ENCODE results near the gene ORAI3.
"Not testable (repeated sequence)": the region's sequence is repeated elsewhere in the genome, so short reads cannot be mapped to it uniquely, and the experiment has no call there.

The ORAI3 gene

DNA sequence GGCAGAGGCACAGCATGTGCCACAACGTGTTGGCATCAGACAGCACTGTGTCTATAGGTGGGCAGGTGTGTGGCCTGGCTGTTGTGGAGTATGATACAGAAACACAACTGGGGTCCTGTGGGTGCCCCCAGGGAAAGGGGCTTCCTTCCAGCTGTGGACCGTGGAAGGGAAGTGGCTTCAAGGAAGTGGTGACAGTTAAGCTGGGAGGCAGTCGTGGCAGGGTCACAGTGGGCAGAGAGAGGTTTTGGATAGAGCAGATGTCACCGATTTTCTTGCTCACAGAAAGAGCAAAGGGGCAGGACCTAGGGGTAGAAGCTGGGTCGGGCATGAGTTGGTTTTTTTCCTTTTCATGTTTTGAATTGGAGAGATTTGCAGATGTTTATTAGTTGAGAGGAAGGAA is 11.2 kb upstream of the ORAI3 start:
- no peak overlapping the region for H3K9ac ChIP-seq (ENCODE audit: low read length)
- no peaks in the 10 kb centered on the region for H3K27me3 ChIP-seq (ENCODE audit: control insufficient read depth in 1 of 2, insufficient read depth in 2 of 2, low read length in 2 of 2)
- peaks cover 10% of the 10 kb centered on the region for H3K36me3 ChIP-seq (ENCODE audit: insufficient read depth, low read length)
- peaks cover 6% of the 10 kb centered on the region for H3K4me1 ChIP-seq (ENCODE audit: insufficient read depth, low read length)
- no peaks in the 10 kb centered on the region for H3K9me3 ChIP-seq (ENCODE audit: low read length)
- no peak overlapping the region for H3K27ac ChIP-seq (ENCODE audit: low read depth, low read length)
- H3K4me3 ChIP-seq (ENCODE audit: low read depth in 1 of 2, low read length in 2 of 2): no peak overlapping the region

GRCh38 chr16:30939571-30939970 is 9.3 kb upstream of the ORAI3 start:
- not testable (repeated sequence) for H3K4me3 ChIP-seq (ENCODE audit: low read depth in 1 of 2, low read length in 2 of 2); H3K27ac ChIP-seq (ENCODE audit: low read depth, low read length); H3K9me3 ChIP-seq (ENCODE audit: low read length); H3K27me3 ChIP-seq (ENCODE audit: control insufficient read depth in 1 of 2, insufficient read depth in 2 of 2, low read length in 2 of 2); H3K4me1 ChIP-seq (ENCODE audit: insufficient read depth, low read length); H3K9ac ChIP-seq (ENCODE audit: low read length)
- peaks cover 17% of the 10 kb centered on the region for H3K36me3 ChIP-seq (ENCODE audit: insufficient read depth, low read length)

DNA sequence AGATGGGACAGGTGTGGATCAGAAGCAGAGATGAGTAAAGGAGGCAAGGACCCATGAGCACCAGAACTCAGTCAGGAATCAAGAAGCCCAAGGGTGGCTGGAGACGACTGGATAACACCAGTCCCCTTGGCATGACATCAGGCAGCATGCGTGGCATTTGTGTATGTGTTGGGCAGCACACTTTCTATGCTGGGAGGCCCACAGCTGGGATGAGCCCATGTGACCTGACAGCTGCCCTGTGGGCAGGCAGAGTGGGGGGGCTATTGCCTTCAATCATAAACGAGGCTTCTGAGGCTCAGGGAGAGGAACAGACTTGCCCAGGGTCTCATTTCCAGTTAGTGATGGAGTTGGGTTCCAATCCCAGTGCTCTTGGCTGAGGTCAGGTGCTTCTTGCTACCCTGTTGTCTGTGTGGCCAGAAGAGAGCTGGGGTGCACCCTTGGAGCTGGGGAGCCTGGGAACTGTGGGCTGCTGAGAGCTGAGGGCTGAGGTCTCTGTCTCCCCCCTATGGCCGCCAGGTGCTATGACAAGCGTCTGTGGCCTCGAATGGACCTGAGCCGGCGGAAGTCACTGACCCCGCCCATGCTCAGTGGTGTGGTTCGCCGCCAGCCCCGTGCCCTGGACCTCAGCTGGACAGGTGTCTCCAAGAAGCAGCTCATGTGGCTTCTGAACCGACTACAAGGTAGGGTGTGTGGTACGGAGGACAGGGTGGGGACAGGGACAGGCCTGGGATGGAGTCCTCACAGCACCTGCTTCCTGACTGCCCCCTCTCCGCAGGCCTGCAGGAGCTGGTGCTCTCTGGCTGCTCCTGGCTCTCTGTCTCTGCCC is 7.1 kb upstream of the ORAI3 start:
- no peaks in the 10 kb centered on the region for H3K27me3 ChIP-seq (ENCODE audit: control insufficient read depth in 1 of 2, insufficient read depth in 2 of 2, low read length in 2 of 2)
- no peak overlapping the region for H3K27ac ChIP-seq (ENCODE audit: low read depth, low read length)
- no peak overlapping the region for H3K9ac ChIP-seq (ENCODE audit: low read length)
- peaks cover 6% of the 10 kb centered on the region for H3K4me1 ChIP-seq (ENCODE audit: insufficient read depth, low read length)
- H3K4me3 ChIP-seq (ENCODE audit: low read depth in 1 of 2, low read length in 2 of 2): no peak overlapping the region
- peaks cover 20% of the 10 kb centered on the region for H3K36me3 ChIP-seq (ENCODE audit: insufficient read depth, low read length)
- H3K9me3 ChIP-seq (ENCODE audit: low read length): no peaks in the 10 kb centered on the region

DNA sequence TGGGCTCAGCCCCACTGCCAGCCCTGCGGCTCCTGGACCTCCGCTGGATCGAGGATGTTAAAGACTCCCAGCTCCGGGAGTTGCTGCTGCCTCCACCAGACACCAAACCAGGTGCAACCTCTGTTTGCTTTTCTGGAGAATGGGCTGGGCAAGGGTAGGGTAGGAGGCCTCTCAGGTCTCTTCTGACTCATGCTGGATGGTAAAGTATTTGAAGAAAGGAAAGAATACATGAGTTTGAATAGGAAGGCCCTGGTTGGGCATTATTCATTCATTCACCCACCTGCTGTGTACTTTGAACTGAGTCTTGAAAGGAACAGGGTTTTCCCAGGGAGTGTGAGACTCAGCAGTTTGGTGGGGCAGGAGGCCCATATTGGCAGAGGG is 6.5 kb upstream of the ORAI3 start:
- Histone ChIP-seq H3K27me3 (ENCODE audit: control insufficient read depth in 1 of 2, insufficient read depth in 2 of 2, low read length in 2 of 2) (no peaks in the 10 kb centered on the region), H3K36me3 (ENCODE audit: insufficient read depth, low read length) (peaks cover 20% of the 10 kb centered on the region), H3K9ac (ENCODE audit: low read length) (no peak overlapping the region), H3K27ac (ENCODE audit: low read depth, low read length) (no peak overlapping the region), H3K4me1 (ENCODE audit: insufficient read depth, low read length) (peaks cover 6% of the 10 kb centered on the region), H3K9me3 (ENCODE audit: low read length) (no peaks in the 10 kb centered on the region), H3K4me3 (ENCODE audit: low read depth in 1 of 2, low read length in 2 of 2) (no peak overlapping the region)

- H3K4me1 ChIP-seq (ENCODE audit: insufficient read depth, low read length): peaks cover 6% of the 10 kb centered on the region
- no peak overlapping the region for H3K4me3 ChIP-seq (ENCODE audit: low read depth in 1 of 2, low read length in 2 of 2)
- no peak overlapping the region for H3K27ac ChIP-seq (ENCODE audit: low read depth, low read length)
- no peak overlapping the region for H3K9ac ChIP-seq (ENCODE audit: low read length)
- no peaks in the 10 kb centered on the region for H3K9me3 ChIP-seq (ENCODE audit: low read length)
- no peaks in the 10 kb centered on the region for H3K27me3 ChIP-seq (ENCODE audit: control insufficient read depth in 1 of 2, insufficient read depth in 2 of 2, low read length in 2 of 2)
- H3K36me3 ChIP-seq (ENCODE audit: insufficient read depth, low read length): peaks cover 20% of the 10 kb centered on the region
These were observed 4.5 kb upstream of the ORAI3 start for GRCh38 chr16:30944352-30944751.

DNA sequence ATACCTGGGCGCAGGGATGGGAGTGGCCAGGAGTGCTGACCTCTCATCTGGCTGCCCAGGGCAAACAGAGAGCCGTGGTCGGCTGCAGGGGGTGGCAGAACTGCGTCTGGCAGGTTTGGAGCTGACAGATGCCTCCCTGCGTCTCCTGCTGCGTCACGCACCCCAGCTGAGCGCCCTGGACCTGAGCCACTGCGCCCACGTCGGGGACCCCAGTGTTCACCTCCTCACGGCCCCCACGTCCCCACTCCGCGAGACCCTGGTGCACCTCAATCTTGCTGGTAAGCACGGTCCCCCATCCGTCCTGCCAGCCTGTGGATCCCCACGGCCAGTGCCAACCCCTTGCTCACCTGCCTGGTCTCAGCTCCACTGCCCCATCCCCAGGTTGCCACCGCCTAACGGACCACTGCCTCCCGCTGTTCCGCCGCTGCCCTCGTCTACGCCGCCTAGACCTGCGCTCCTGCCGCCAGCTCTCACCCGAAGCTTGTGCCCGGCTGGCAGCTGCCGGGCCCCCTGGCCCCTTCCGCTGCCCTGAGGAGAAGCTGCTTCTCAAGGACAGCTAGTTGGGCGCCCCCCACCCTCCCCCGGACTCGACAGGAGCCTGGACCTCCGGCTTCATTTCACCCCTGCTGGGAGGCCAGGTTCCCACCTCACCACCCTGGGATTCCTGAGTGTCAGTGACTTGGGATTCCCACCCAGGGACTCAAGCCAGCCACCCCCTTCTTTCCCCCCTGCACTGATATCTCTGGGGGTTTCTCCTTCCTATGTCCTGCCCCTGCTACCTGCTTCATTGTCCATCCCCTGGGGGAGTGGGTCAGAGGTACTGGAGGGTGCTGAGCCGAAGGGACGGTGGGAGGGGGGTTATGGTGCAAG is 2.0 kb upstream of the ORAI3 start:
- Histone ChIP-seq H3K4me1 (ENCODE audit: insufficient read depth, low read length) (peaks cover 29% of the 10 kb centered on the region), H3K36me3 (ENCODE audit: insufficient read depth, low read length) (peaks cover 20% of the 10 kb centered on the region), H3K4me3 (ENCODE audit: low read depth in 1 of 2, low read length in 2 of 2) (no peak overlapping the region), H3K27me3 (ENCODE audit: control insufficient read depth in 1 of 2, insufficient read depth in 2 of 2, low read length in 2 of 2) (no peaks in the 10 kb centered on the region), H3K9me3 (ENCODE audit: low read length) (no peaks in the 10 kb centered on the region), H3K27ac (ENCODE audit: low read depth, low read length) (no peak overlapping the region), H3K9ac (ENCODE audit: low read length) (no peak overlapping the region)

- Histone ChIP-seq H3K9ac (ENCODE audit: low read length) (no peak overlapping the region), H3K4me1 (ENCODE audit: insufficient read depth, low read length) (peaks cover 23% of the 10 kb centered on the region), H3K4me3 (ENCODE audit: low read depth in 1 of 2, low read length in 2 of 2) (peak overlapping the region; percentile 83 to 90), H3K27me3 (ENCODE audit: control insufficient read depth in 1 of 2, insufficient read depth in 2 of 2, low read length in 2 of 2) (no peaks in the 10 kb centered on the region), H3K9me3 (ENCODE audit: low read length) (no peaks in the 10 kb centered on the region), H3K27ac (ENCODE audit: low read depth, low read length) (peak overlapping the region; percentile 94), H3K36me3 (ENCODE audit: insufficient read depth, low read length) (peaks cover 17% of the 10 kb centered on the region)
These were observed 1.4 kb upstream of the ORAI3 start for GRCh38 chr16:30947541-30947858.

DNA sequence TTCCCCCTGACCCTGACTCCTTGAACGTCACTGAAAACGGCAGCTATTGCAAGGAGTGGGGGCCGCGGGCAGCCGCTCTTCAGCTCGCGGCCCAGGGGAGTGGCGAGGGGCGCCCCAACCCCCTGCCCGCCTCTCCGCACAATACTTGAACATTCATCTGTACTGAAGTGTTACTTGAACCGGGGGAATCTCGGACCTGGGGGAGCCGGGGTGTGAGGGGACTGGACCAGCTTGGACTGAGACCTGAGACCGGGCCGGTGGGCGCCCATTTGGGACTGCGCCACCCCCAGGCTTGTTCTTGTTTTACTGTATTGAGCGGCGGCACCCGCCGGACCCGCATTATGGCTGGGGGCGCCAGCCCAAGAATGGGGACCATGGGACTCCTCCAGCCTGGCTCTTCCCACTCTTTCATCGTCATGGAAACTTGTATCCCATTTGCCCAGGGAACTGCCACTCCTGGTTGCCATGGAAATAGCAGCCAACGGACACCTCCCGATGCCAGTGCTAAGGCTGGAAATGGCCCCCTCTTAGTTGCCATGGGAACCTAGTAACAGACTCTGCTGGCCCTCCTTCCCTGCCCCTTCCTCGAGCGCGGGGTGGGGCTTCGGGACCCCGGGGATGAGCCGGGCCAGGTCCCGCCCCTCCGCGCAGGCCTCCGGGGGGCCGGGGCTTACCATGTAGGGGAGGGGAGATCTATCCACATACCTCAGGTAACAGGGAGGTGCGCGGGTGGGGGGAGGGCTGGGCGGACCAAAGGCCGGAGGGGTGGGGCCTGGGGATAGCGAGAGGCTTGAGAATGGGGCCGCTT is 805 bp upstream of the ORAI3 start:
- peak overlapping the region; percentile 61 for H3K9ac ChIP-seq (ENCODE audit: low read length)
- no peaks in the 10 kb centered on the region for H3K9me3 ChIP-seq (ENCODE audit: low read length)
- peaks cover 16% of the 10 kb centered on the region for H3K36me3 ChIP-seq (ENCODE audit: insufficient read depth, low read length)
- no peaks in the 10 kb centered on the region for H3K27me3 ChIP-seq (ENCODE audit: control insufficient read depth in 1 of 2, insufficient read depth in 2 of 2, low read length in 2 of 2)
- H3K4me1 ChIP-seq (ENCODE audit: insufficient read depth, low read length): peaks cover 23% of the 10 kb centered on the region
- peak overlapping the region; percentile 83 to 90 for H3K4me3 ChIP-seq (ENCODE audit: low read depth in 1 of 2, low read length in 2 of 2)
- H3K27ac ChIP-seq (ENCODE audit: low read depth, low read length): peak overlapping the region; percentile 94

DNA sequence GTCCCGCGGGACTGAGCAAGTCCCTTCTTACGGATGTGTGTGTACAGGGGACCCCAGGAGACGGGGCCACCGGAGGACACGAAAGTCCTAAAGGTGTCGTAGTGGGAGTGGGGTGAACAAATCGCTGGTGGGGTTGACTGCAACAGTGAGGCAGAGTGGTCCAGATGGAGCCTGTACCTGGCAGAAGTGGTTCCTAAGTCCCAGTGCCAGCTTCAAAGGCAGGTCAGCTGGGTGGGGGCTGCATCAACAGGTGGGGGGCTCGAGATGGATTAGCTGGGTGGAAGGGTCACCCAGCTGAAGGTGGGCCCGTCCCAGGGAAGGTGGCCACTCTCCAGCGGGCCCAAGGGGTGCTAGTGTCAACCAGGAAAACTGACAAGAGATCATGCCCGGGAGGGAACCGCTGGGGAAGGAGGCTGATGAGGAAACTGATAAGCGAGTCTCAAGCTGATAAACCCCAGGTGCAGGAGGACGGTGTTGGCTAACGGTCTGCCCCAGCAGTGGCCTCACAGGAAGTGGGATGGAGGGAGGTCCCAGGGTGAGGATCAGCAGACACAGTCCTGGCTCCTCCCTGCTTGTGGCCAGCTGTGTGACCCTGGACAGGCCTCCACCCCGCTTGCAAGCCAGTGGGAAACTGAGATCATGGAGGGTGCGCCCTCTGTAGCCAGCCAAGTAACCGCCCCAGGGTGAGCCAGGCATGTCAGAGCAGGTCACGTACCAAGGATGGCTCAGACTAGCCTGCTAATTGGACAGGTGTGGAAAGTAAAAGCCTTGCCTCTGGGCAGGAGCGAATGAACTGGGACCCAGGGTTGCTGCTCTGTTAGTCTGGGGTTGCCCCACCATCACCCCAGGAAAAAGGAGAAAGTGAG is 1.0 kb downstream of the ORAI3 start:
- H3K4me3 ChIP-seq (ENCODE audit: low read depth in 1 of 2, low read length in 2 of 2): peak overlapping the region; percentile 83 to 90
- H3K27ac ChIP-seq (ENCODE audit: low read depth, low read length): peak overlapping the region; percentile 94
- peaks cover 5% of the 10 kb centered on the region for H3K36me3 ChIP-seq (ENCODE audit: insufficient read depth, low read length)
- H3K9ac ChIP-seq (ENCODE audit: low read length): peak overlapping the region; percentile 74
- no peaks in the 10 kb centered on the region for H3K27me3 ChIP-seq (ENCODE audit: control insufficient read depth in 1 of 2, insufficient read depth in 2 of 2, low read length in 2 of 2)
- H3K4me1 ChIP-seq (ENCODE audit: insufficient read depth, low read length): peaks cover 31% of the 10 kb centered on the region
- no peaks in the 10 kb centered on the region for H3K9me3 ChIP-seq (ENCODE audit: low read length)

DNA sequence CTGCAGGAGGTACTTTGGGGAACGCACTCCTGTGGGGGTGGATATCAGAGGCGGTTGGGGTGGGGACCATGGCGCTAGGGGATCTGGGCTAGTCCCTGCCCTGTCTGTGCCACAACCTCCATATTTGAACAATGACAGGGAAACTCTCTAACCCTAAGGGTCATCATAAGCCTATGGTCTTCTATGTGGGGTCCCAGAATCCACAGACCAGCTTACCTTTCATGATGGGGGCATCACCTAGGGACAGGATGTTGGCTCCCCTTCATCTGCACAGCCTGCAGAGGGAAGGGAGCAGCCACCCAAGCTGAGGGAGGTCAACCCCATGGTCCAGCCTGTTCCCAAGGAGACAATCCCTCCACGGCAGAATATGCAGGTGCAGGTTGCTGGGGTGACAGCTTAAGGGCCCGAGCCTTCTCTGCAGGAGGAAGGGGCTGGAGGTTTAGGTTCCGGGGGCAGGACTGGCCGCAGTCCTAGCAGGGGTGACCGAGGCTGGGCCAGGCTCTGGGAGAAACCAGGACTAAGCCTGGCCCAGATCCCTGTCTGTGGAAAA is 1.7 kb downstream of the ORAI3 start:
- Histone ChIP-seq H3K27me3 (ENCODE audit: control insufficient read depth in 1 of 2, insufficient read depth in 2 of 2, low read length in 2 of 2) (no peaks in the 10 kb centered on the region), H3K27ac (ENCODE audit: low read depth, low read length) (peak overlapping the region; percentile 94), H3K9ac (ENCODE audit: low read length) (no peak overlapping the region), H3K4me3 (ENCODE audit: low read depth in 1 of 2, low read length in 2 of 2) (no peak overlapping the region), H3K9me3 (ENCODE audit: low read length) (no peaks in the 10 kb centered on the region), H3K36me3 (ENCODE audit: insufficient read depth, low read length) (no peaks in the 10 kb centered on the region), H3K4me1 (ENCODE audit: insufficient read depth, low read length) (peaks cover 31% of the 10 kb centered on the region)

Measured in muscle layer of colon (tissue), 2 donors.